Stimulated activated CD4-positive, alpha-beta T cell treated with anti-CD3 and anti-CD28 coated beads, Interleukin-15, amount 100 ng/mL, for 24 hours (primary cell): ENCODE measurements around the gene HPS3.

Source experiments
- DNase-seq: peaks from one replicate; pipeline ENCODE4 v3.0.0-alpha.2; 2020

The HPS3 gene

DNA sequence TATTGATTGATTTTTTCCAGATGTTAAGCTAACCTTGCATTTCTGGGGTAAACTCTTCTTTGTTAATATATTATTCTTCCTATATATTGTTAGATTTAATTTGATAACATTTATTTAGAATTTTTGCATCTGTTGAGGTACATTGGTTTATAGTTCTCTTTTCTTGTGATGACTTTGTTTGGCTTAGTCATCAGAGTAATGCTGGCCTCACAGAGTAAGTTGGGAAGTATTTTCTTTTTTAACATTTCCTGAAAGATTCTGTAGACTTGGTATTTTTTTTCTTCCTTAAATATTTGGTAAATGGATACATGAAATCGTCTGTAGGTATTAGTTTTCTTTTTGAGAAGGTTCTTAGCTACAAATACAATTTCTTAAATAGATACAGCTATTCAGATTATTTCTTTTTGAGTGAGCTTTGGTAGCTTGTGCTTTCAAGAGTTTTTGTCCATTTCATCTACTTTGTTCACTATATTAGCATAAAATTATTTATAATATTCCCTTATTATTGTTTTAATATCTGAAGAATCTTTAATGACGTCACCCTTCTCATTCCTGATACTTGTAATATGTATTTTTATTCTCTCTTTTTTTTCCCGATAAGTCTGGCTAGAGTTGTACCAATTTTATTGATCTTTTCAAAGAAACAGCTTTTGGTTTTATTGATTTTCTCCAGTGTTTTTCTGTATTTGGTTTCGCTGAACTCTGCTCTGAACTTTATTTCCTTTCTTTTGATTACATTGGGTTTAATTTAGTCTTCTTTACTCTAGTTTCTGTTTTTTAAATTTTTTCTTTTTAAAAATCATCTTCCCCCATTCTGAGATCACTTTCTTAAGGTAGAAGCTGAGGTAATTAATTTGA, 6.5 kb upstream of the HPS3 start:
- no peak for DNase-seq

DNA sequence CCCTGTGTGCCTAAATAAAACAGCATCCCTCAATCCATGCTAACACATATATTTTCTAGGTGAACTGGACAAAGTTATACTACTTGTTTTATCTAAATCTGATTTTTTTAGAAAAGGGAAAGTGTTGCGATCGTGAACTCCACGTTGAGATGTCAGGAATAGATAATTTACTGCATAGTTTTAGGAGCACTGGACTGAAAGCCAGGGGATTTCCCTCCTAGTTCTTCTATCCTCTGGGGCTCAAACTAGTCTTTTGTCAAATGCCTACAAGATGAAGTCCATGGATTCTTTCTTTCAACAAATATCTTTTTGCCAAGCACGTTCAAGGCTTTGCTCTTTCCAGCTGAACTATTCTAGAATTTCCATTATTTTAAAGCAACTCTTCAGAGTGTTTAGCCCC, 617 bp upstream of the HPS3 start:
- no peak for DNase-seq

DNA sequence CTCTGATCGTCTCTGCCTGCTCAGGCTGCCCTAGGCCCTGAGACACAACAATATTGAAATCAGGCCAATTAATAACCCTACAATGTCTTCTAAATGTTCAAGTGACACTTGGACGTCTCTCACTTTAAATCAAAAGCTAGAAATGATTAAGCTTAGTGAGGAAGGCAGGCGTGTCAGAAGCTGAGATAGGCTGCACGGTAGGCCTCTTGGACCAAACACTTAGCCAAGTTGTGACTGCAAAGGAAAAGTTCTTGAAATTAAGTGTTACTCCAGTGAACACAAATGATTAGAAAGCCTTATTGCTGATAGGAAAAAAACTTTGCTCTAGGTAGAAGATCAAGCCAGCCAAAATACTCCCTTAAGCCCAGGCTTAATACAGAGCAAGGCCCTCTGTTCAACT, 2.2 kb downstream of the HPS3 start:
- DNase-seq: no peak

DNA sequence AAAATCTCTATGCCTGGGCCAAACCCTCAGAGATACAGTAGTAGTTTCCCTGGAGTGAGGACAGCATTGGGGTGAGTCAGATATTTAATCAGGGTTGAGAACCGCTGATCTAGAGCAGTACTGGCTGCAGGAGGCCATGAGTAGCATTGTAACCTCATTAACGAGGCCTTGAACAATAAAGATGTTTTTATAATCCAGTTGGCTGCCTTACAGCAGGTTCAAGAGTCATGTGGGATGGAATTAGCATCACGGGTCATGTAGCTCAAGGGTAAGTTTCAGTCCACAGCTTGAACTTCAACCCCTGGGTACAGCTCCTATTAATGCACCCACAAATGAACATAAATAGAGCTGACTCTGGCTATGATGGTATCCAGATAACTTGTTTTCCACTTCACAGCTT, 5.1 kb downstream of the HPS3 start:
- DNase-seq: no peak

DNA sequence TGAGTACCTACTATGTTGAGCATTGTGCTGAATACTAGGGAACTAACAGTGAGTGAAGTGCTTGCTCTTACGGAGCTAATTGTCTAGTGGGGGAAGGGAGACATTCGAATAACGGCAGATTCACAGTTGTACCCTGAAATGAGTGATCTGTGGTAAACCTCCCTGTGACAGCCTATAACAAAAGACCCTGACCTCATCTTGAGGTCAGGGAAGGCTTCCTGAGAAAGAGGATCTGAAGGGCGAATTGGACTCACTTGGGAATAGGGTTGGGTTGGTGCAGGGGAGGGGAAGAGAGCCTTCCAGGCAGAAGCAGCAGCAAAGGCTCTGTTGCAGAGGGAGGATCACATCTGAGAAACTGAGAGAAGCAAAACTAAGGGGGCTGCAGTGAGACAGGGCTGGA, 13.2 kb downstream of the HPS3 start:
- DNase-seq: no peak

DNA sequence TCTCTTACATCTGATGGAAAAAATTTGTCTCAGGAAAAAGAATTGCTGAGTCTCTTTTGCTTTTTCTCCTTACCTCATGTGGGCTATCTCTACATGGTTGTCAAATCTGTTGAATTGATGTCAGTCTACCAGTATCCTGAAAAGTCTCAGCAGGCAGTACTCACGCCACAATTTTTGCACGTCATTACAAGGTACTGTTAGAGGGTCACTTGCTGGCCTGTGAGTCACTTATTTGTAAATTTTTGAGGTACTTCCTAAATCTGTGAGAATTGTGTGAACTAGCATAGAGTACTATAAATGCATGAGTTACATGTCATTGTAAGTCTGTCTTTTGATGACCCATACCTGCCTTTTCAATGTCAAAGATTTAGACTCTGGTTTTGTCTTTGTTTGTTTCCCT, 15.9 kb downstream of the HPS3 start:
- no peak for DNase-seq

DNA sequence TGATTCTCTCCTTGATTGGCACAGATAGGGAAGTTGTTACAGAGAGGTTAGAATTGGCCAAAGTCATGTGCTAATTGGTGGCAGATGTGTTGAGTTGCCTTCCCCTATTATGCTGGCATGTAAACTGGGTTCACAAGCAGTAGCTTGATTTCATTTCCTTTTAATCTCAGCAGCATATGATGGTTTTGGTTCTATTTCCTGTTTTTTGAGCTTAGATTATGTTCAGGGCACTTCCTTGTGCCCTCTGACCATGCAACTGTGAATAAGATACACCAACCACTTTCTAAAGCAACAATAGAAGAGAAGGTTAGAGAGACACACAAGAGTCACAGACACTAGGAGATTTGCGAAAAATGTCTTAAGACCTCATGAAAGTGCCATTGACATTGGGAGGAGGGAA, 16.5 kb downstream of the HPS3 start:
- DNase-seq: no peak

DNA sequence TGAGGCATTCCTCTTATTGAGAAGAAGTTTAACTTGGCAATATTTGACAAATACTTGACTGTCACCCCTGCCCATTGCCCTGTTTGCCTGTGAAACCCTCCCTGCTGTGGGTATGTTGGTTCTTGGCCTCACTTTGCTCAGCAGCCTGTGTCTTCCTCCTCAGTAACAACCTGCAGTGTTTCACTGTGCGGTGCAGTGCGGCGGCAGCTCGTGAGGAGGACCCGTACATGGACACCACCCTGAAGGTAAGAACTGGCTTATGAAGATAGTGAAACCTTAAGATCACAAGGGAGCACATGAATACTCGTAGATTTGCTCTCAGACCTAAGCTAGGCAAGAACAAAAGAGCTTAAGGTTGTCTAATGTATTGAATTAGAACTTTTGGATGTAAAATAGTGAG, 21.0 kb downstream of the HPS3 start:
- no peak for DNase-seq

DNA sequence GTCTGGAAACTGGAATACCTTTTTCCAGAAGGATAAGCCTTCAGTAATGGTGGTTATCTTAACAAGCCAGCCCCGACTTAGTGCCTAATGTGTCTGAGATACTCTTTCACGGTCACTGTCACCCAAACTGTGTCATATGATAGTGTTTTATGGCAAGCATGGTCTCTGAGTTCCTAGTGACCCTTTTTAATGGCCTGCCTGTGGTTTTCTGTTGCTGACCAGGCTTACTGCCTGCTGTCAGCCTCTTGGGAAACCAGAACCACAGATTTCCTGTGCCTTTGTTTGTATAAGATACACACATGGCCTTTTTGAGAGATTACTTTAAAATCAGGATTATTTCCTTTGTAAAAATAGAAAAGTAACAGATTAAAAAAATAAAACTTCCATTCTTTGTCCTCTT, 22.4 kb downstream of the HPS3 start:
- DNase-seq: no peak

DNA sequence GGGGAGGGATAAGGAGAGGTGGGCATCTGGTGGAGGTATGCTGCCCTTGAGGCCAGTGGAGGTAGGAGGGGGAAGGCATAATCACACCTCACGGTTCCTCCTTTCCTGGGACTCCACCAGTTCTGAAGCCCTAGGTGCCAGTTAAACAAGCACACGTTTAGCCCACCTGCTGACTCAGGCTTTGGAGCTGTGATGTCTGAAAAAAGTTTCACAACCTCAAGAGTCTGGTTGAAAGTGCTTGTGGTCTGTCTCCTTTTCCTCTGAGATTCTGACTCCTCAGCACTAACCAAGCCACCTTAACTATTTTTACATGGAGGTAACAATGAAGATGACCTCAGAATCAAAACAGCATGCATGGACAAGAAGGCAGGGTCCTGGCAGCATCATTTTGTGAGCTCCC, 23.0 kb downstream of the HPS3 start:
- DNase-seq: no peak

DNA sequence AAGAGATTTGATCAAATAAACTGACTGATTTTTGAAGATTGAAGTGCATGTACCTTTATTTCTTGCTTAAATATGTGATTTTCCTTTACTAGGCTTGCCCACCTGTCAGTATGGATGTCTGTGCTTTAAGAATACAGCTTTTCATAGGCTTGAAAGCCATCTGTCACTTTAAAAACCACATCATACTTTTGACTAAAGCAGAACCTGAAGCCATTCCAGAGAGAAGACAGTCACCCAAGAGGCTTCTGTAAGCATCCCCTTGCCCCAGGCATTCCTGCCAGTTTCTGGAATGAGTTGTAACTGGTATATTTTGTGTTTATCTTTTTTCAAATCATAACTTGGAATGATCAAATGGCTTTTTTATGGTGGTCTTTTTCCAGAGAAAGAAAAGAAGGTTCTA, 24.0 kb downstream of the HPS3 start:
- no peak for DNase-seq

DNA sequence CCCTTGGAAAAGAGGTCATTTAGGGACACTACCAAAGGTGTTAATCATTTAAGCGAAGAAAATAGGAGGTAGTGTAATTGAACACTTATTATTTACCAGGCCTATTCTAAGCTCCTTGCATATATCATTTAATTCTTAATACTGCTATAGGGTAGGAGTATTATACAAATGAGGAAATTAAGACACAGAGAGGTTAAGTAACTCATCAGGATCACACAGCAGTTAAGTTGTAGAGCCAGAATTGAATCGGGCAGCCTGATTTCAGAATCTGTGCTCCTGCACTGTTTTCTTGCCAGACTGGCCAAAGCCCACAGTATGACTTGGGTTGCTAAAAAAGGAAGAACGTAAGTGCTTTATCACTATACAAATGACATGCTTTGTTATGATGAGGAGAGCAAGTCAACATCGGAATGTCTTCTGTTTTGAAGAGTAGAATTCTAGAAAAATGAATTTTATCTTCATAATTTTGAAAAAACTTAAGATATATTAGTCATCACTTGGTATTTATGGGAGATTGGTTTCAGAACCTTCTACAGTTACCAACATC, 31.4 kb downstream of the HPS3 start:
- DNase-seq: no peak

DNA sequence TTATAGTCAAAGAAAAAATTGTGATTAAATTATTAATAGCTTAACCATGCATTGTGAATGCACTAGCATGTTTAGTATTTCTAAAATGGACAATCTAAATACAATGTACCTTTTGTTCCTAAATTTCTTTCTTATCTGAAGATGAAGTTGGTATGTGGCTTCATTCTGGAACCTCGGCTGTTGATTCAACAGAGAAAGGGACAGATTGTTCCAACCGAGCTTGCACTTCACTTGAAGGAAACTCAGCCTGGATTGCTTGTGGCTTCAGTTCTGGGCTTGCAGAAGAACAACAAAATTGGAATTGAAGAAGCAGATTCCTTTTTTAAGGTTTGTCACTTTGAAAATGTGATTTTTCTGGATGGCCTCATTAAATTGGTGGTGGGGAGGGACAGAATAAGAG, 32.6 kb downstream of the HPS3 start:
- DNase-seq: no peak

DNA sequence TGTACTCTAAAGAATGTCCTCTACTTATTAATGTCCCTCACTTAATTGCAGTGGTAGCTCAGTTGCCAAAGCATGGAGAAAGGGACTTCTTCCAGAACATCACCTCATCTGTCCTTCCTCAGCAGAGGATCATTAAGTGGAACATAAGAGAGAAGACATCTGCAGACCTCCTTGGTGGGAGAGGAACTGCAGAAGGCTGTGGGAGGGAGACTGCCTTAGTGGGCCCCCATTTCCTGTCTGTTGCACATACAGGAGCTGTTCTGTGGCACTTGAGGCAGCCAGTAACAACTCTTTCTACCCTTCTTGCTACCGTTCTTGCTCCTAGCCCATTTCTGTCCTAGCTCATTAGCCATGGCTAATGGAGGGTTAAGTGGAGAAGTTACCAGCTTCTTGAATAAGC, 33.6 kb downstream of the HPS3 start:
- DNase-seq: no peak

DNA sequence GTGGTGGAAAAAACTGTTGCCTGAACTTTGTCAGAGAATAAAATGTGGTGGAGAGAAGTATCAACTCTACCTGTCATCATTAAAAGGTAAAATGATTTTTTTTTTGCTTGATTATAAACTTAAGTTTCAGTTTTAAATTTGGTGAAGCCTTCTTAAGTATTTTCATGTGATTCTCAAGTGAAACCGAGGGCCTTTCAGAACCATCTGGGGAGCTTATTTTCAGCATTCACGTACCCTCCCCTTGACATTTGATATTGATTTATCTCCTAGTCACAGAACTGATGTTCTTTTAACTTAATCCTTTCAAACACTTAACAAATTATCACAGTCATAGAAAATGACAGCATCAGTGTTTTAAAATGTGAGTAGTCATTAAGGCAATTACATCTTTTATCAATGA, 38.5 kb downstream of the HPS3 start:
- no peak for DNase-seq

DNA sequence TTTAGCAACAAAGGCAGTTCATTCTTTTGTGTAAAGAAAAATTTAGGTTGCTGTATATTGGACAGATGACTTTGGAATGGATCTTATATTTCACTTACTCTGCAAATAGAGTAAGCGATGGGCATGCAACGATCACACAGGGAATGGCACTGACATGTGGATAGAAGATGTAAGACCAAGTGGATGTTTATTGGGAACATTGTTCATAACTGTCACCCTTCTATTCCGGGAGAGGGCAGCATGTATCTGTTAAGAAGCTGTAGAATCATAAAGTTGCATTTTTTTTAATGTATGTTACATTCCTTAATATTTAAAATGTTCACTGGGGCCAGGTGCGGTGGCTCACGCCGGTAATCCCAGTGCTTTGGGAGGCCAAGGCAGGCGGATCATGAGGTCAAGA, 41.2 kb downstream of the HPS3 start:
- DNase-seq: no peak

DNA sequence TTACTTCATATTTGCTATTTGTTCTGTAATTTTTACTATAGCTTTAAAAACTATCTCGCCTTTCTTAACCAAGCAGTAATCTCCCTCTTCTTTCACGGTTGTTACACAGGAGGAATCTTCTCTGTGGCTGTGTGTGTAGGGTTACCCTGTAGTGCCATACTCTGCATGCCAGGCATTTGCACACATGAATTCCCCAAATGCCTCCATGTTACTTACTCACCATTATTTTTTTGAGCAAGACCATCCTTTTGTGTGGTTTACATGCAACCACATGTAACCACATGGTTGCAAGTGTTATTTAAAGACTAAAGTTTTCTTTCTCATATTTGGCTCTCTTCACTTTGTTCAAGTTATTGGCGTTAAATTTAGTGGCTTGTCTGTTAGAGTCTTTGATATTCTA, 45.5 kb downstream of the HPS3 start:
- DNase-seq: no peak

DNA sequence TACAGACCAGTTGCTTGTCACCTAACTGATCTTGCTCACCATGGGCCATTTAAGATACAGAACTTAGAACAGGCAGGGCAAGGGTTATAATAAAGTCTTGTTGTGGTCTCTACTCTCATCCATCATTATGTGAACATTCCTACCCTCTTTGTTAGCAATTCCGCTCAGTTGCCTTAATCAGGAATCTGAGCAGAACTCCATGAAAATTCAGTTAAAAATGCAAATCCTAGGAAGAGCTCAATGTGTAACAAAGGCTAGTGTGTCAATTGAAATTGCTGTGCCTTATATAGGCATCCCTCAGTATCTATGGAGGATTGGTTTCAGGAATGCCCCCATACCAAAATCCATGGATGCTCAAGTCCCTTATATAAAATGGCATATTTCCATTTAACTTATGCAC, 47.7 kb downstream of the HPS3 start:
- DNase-seq: no peak

DNA sequence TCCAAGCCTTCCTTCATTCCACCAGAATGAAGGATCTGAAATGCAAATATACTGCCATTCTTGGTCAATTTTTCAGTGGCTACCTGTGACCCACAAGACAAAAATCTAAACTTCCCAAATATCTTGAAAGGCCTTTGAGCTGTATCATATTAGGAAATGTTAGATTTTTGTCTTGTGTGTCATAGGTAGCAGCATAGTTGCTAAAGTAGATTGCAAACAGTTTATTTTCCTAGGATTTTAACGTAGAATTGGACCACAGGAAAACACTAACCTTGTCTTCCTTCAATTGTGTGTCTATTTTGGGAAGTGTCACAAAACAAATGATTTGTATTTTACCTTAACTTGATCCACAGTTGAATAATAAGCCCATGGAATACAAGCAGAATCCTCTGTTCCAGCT, 49.8 kb downstream of the HPS3 start:
- DNase-seq: no peak

DNA sequence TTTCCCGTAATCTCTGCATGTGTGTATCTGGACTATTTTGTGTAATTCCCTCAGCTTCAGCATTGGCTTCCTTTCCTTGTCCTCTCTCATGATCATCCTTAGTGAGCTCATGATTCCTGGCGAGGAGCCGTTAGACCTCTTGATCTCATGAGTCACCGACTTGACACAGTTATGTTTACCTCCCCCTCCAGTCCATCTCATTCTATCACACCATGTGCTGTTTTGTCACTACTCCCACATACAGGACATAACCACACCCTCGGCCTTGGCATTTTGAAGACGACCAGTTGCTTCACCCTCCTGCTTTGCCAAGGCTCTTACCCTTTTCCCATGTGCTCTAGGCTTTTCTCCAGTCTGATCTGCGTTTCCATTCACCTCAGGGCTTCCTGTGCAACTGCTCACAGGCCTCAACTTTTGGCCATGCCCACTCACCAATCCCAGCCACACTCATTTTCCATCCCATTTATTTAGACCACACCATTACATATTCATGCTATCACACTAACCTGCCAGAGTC, 50.7 kb downstream of the HPS3 start:
- DNase-seq: no peak

DNA sequence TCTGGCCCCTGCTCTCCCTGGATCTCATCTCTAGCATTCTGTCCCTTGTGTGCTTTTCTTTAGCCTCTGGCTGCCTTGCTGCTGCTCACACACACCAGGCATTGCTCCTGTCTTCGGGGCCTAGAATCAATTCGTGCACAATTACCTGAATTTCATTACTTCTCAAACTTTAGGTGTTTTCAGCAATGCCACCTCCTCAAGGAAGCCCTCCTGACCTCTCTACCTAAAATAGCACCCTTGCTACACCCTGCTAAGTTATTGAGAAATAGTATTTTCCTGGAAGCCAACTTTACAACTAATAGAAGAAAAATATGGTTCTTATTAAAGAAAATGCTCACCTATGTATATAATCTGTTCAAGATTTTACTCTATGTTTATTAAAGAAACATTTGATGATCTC, 51.7 kb downstream of the HPS3 start:
- DNase-seq: no peak

DNA sequence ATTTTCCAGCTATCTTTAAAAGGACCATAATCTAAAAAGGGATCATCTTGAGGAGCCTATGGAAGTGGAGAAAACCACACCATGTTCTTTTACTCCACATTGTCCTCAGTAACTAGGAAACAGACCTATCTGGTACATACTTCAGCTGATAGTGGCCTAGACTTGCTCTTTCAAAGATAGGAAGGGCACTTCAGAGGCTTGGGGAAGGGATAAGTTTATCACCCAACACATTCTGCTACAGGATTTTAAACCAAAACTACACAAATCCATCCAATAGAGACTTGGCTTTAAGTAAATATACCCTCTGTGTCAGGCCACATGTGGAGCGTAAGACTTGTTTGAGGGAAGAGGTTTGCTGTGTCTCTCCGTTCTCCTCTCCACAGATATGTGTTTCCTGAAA, 56.8 kb downstream of the HPS3 start:
- DNase-seq: no peak

DNA sequence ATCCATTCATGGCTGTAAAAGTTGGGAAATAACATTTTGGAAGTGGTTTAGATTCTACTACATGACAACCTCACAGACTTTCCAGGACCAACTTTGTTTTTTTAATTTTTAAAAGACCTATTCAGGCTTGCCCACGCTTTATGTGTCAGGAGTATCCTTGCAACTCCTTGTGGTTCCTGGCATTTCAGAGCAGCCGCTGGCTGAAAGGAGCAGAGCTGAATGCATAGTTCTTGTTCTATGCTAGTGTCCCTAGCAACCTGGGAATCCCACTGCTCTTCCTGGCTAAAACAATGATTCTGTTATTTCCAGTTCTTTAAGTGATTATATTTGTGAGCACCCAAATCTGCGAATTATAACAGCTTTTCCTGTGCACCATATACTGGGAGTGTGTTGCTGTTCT, 57.3 kb downstream of the HPS3 start:
- no peak for DNase-seq

DNA sequence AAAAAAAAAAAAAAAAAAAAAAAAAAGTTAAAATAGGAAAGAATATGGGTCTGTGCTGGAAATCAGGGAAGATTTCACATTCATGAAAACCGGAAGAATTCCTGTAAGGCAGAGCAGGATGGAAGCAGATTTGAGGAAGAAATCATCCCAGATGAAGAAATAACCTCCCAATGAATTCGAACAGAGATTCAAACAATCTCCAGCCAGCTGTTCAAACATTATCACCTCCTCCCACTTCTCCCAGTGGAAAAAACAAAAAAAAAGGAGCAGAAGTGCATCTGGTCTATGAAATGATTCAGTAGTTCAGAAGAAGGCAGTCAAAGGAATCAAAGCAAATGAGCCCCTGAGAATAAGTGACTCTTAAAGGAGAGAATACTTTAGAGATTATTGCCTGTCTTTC, 59.1 kb downstream of the HPS3 start:
- DNase-seq: no peak

DNA sequence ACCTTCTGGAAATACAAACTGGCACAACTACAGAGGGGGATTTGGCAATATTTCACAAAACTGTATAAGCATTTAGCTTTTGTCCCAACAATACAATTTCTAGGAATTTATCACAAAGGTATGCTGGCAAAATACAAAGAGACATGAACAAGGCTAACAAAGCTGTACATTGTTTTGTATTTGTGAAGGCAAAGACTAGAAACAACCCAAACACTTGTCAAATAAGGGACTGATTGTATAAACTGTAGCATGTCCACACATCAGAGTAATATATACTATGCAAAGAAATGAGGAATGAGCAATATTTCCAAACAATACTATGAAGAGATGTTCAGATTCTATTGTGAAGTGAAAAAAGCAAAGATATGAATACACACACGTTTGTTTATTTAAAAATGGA, 65.8 kb downstream of the HPS3 start:
- no peak for DNase-seq
